OCI-LY1 (cell line): ENCODE results near the gene KLHL28.

Experiments
- EZH2 ChIP-seq: fragments of 200-600 bp; sonication (generic), shearing (Covaris generic); IDR thresholded peaks from 2 replicates; pipeline ENCODE4 v1.8.0; 2017; ENCODE audit warnings: borderline replicate concordance, mixed run types, mild to moderate bottlenecking, antibody characterized with exemption, low read length, moderate library complexity, mixed read lengths
- TF ChIP-seq, protein P1 (sequence below): fragments of 200-600 bp; sonication (generic), shearing (Covaris generic); IDR thresholded peaks from 2 replicates; pipeline ENCODE4 v1.5.1; 2017; ENCODE audit warnings: mild to moderate bottlenecking, antibody characterized with exemption, low read length, moderate library complexity, mixed read lengths

DNA sequence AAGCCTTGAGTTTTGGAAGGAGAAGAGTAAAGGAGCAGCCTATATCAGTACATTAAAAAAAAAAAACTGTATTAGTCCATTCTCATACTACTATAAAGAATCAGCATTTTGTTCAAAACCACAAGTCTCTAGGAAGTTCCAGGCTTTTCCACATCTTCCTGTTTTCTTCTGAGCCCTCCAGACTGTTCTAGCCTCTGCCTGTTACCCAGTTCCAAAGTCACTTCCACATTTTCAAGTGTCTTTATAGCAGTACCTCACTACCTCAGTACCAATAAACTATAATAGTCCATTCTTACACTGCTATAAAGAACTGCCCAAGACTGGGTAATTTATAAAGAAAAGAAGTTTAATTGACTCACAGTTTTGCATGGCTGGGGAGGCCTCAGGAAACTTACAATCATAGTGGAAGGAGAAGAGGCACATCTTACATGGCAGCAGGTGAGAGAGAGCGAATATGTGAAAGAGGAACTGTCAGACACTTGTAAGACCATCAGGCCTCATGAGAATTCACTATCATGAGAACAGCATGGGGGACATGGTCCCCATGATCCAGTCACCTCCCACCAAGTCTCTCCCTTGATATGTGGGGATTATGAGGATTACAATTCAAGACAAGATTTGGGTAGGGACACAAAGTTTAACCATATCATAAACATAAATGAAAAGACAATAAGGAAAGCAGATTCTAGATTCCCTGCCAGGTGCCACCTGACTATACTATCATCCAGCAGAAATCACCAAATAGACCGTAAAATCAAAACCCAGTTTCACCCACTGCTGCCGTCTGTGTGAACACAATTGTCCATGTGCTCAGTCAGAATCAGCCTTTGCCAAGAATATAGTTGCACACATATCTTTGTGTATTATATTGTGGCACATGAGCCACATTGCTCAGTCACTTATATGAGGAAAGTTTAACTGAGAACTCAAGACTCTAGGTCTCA, 28.0 kb upstream of the KLHL28 start:
- TF ChIP-seq, protein P1, sequence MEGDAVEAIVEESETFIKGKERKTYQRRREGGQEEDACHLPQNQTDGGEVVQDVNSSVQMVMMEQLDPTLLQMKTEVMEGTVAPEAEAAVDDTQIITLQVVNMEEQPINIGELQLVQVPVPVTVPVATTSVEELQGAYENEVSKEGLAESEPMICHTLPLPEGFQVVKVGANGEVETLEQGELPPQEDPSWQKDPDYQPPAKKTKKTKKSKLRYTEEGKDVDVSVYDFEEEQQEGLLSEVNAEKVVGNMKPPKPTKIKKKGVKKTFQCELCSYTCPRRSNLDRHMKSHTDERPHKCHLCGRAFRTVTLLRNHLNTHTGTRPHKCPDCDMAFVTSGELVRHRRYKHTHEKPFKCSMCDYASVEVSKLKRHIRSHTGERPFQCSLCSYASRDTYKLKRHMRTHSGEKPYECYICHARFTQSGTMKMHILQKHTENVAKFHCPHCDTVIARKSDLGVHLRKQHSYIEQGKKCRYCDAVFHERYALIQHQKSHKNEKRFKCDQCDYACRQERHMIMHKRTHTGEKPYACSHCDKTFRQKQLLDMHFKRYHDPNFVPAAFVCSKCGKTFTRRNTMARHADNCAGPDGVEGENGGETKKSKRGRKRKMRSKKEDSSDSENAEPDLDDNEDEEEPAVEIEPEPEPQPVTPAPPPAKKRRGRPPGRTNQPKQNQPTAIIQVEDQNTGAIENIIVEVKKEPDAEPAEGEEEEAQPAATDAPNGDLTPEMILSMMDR: no peak
- no peak for TF ChIP-seq EZH2
